ENCODE results near the gene ANKH.

Gene ANKH

GRCh38 chr5:14735944-14736343 is 135.6 kb downstream of the ANKH start:
- Histone ChIP-seq H3K4me3 (ENCODE audit: severe bottlenecking) (no peak overlapping the region), H3K27ac (ENCODE audit: poor library complexity, severe bottlenecking) (no peak overlapping the region), H3K36me3 (ENCODE audit: low read depth) (peaks cover 3% of the 10 kb centered on the region; the same call in 1 of the 2 replicates), H3K4me1 (ENCODE audit: insufficient read depth, poor library complexity, severe bottlenecking) (peaks cover 14% of the 10 kb centered on the region), H3K9me3 (ENCODE audit: severe bottlenecking) (no peaks in the 10 kb centered on the region), H3K27me3 (ENCODE audit: insufficient read depth, poor library complexity, severe bottlenecking) (no peaks in the 10 kb centered on the region)
- no peak for DNase-seq (ENCODE audit: low spot score)
- no peak for ATAC-seq (ENCODE audit: low read depth)
- no peak for TF ChIP-seq CTCF (IDR thresholded peaks at IDR 0.05; ENCODE audit: poor library complexity, severe bottlenecking)

- Histone ChIP-seq H3K4me1 (ENCODE audit: insufficient read depth, poor library complexity, severe bottlenecking) (peaks cover 4% of the 10 kb centered on the region), H3K27ac (ENCODE audit: poor library complexity, severe bottlenecking) (no peak overlapping the region), H3K4me3 (ENCODE audit: severe bottlenecking) (no peak overlapping the region), H3K9me3 (ENCODE audit: severe bottlenecking) (no peaks in the 10 kb centered on the region), H3K27me3 (ENCODE audit: insufficient read depth, poor library complexity, severe bottlenecking) (no peaks in the 10 kb centered on the region), H3K36me3 (ENCODE audit: low read depth) (no peaks in the 10 kb centered on the region)
- ATAC-seq (ENCODE audit: low read depth) = no peak
- TF ChIP-seq CTCF (IDR thresholded peaks at IDR 0.05; ENCODE audit: poor library complexity, severe bottlenecking) = no peak
- no peak for DNase-seq (ENCODE audit: low spot score)
These were observed 137.2 kb downstream of the ANKH start for GRCh38 chr5:14734396-14734795.

- Histone ChIP-seq H3K27ac (ENCODE audit: poor library complexity, severe bottlenecking) (no peak overlapping the region), H3K4me3 (ENCODE audit: severe bottlenecking) (no peak overlapping the region), H3K9me3 (ENCODE audit: severe bottlenecking) (no peaks in the 10 kb centered on the region), H3K36me3 (ENCODE audit: low read depth) (no peaks in the 10 kb centered on the region), H3K27me3 (ENCODE audit: insufficient read depth, poor library complexity, severe bottlenecking) (no peaks in the 10 kb centered on the region), H3K4me1 (ENCODE audit: insufficient read depth, poor library complexity, severe bottlenecking) (no peaks in the 10 kb centered on the region)
- DNase-seq (ENCODE audit: low spot score) (no peak), ATAC-seq (ENCODE audit: low read depth) (no peak)
- TF ChIP-seq CTCF (IDR thresholded peaks at IDR 0.05; ENCODE audit: poor library complexity, severe bottlenecking) = no peak
These were observed 137.9 kb downstream of the ANKH start for GRCh38 chr5:14733661-14734060.

GRCh38 chr5:14732991-14733390 is 138.6 kb downstream of the ANKH start:
- no peak for ATAC-seq (ENCODE audit: low read depth)

More at GRCh38 chr5:14732991-14733390, 138.6 kb downstream of the ANKH start:
- Histone ChIP-seq H3K9me3 (ENCODE audit: severe bottlenecking) (no peaks in the 10 kb centered on the region), H3K4me1 (ENCODE audit: insufficient read depth, poor library complexity, severe bottlenecking) (no peaks in the 10 kb centered on the region), H3K4me3 (ENCODE audit: severe bottlenecking) (no peak overlapping the region), H3K27me3 (ENCODE audit: insufficient read depth, poor library complexity, severe bottlenecking) (no peaks in the 10 kb centered on the region), H3K36me3 (ENCODE audit: low read depth) (no peaks in the 10 kb centered on the region), H3K27ac (ENCODE audit: poor library complexity, severe bottlenecking) (no peak overlapping the region)
- TF ChIP-seq CTCF (IDR thresholded peaks at IDR 0.05; ENCODE audit: poor library complexity, severe bottlenecking) = no peak
- DNase-seq (ENCODE audit: low spot score) = no peak

Measured in RWPE2 (cell line).